H1 (cell line): ENCODE data around the gene DNAAF8. TPM values are rescaled to one million over a fixed set of nuclear protein-coding genes. Genes with fewer than 3 reads are reported as not detected.

Source experiments
- ASH2L ChIP-seq: fragments of 200-600, 300-600 bp; sonication (generic); IDR thresholded peaks from one replicate; pipeline ENCODE4 v1.7.1; 2017; ENCODE audit warnings: low read length
- ATF2 ChIP-seq: IDR thresholded peaks from 2 replicates; pipeline ENCODE4 v1.6.1; 2012; ENCODE audit warnings: low read length, inconsistent platforms
- ATF3 ChIP-seq: IDR thresholded peaks from 2 replicates; pipeline ENCODE4 v1.6.1; 2011; ENCODE audit warnings: low read depth, mild to moderate bottlenecking, low read length; ENCODE audit not compliant: insufficient read depth
- CTCF ChIP-seq, 3 experiments: IDR thresholded peaks; 1 replicate in 2 of 3; 2 replicates in 1 of 3; pipeline versions ENCODE4 v1.5.1 to v1.6.1; 2011; ENCODE audit warnings: low read length in 3 of 3, mild to moderate bottlenecking in 3 of 3, inconsistent platforms in 2 of 3, low read depth in 1 of 3, moderate library complexity in 1 of 3; ENCODE audit not compliant: insufficient read depth in 1 of 3; ENCODE audit errors: control extremely low read depth in 1 of 3
- EP300 ChIP-seq, 2 experiments: IDR thresholded peaks; 1 replicate in 1 of 2; 2 replicates in 1 of 2; pipeline ENCODE4 v1.6.1; 2011 to 2012; ENCODE audit warnings: low read depth in 2 of 2, low read length in 2 of 2, mild to moderate bottlenecking in 2 of 2, borderline replicate concordance in 1 of 2, inconsistent platforms in 1 of 2, moderate library complexity in 1 of 2
- EZH2 ChIP-seq: fragments of 200-600 bp; sonication (generic); IDR thresholded peaks from 2 replicates; pipeline ENCODE4 v1.7.1; 2012; ENCODE audit warnings: low read depth, mild to moderate bottlenecking, moderate library complexity, low read length, inconsistent platforms; ENCODE audit not compliant: severe bottlenecking
- JUN ChIP-seq: IDR thresholded peaks from 2 replicates; pipeline ENCODE4 v1.6.1; 2011; ENCODE audit warnings: low read depth, mild to moderate bottlenecking, improper control_type of control experiment, low read length
- NRF1 ChIP-seq: IDR thresholded peaks from 2 replicates; pipeline ENCODE4 v1.6.1; 2011; ENCODE audit warnings: mild to moderate bottlenecking, low read depth, low read length, improper control_type of control experiment
- PHF8 ChIP-seq: fragments of 200-600 bp; sonication (generic); conservative IDR thresholded peaks from 2 replicates; pipeline ENCODE4 v1.7.1; 2012; ENCODE audit warnings: low read depth, mild to moderate bottlenecking, inconsistent platforms, low read length, moderate library complexity
- SIN3A ChIP-seq, 2 experiments: IDR thresholded peaks in 1 of 2; conservative IDR thresholded peaks in 1 of 2; 2 replicates each; pipeline ENCODE4 v1.6.1; 2011 to 2012; ENCODE audit warnings: low read length in 2 of 2, improper control_type of control experiment in 1 of 2, low read depth in 1 of 2, mild to moderate bottlenecking in 1 of 2
- SRF ChIP-seq: IDR thresholded peaks from 2 replicates; pipeline ENCODE4 v1.6.1; 2011; ENCODE audit warnings: mild to moderate bottlenecking, low read depth, low read length, moderate library complexity
- YY1 ChIP-seq: IDR thresholded peaks from 2 replicates; pipeline ENCODE4 v1.6.1; 2011; ENCODE audit warnings: low read depth, mild to moderate bottlenecking, low read length
- polyA plus RNA-seq, 7 experiments: library from polyadenylated mRNA; depleted of rRNA in 3 of 7; stranded (reverse) in 5 of 7; unstranded in 2 of 7; fragments of >200 nt in 5 of 7; fragments of 200-250 nt in 2 of 7; gene quantifications; 1 replicate in 5 of 7; 2 replicates in 1 of 7; 4 replicates in 1 of 7; pipeline versions ENCODE4 v1.2.1 to v1.2.3, GENCODE V29; 2011 to 2013; ENCODE audit warnings: missing spikeins in 2 of 7, mixed read lengths in 2 of 7
- total RNA-seq: library from RNA; stranded (reverse); fragmentation: NEBNext Ultra II Directional; extraction: Animal tissue kit (Norgen Biotek cat#: 25700); gene quantifications from 2 replicates; pipeline ENCODE4 v1.2.1, GENCODE V29; 2021
- TF ChIP-seq, protein P1 (sequence below): IDR thresholded peaks from 2 replicates; pipeline ENCODE4 v1.6.1; 2012; ENCODE audit warnings: inconsistent platforms

Gene DNAAF8
- total and polyA plus RNA-seq, 2 of the 8 experiments (the other 6 are each of a cell fraction or from before 2014, with no cell fraction given): 0.39 TPM; not detected in 1

GRCh38 chr16:4734730-4735535 lies 596 bp downstream of the DNAAF8 start (continued):
- TF ChIP-seq CTCF (IDR thresholded peaks at IDR 0.05; ENCODE audit: control extremely low read depth in 1 of 3, insufficient read depth in 1 of 3, low read depth in 1 of 3, low read length in 3 of 3) (no peak), ATF2 (no peak), PHF8 (no peak), ASH2L (no peak), JUN (no peak), YY1 (no peak), SIN3A (conservative IDR thresholded peaks at IDR 0.05 in 1 of 2, IDR thresholded peaks at IDR 0.05 in 1 of 2; ENCODE audit: low read depth in 1 of 2, low read length in 2 of 2) (peak; percentile 91 to 95), EP300 (IDR thresholded peaks at IDR 0.05; ENCODE audit: borderline replicate concordance in 1 of 2, low read depth in 2 of 2, low read length in 2 of 2) (no peak), NRF1 (no peak), EZH2 (no peak), ATF3 (no peak), SRF (no peak)
- TF ChIP-seq, protein P1, sequence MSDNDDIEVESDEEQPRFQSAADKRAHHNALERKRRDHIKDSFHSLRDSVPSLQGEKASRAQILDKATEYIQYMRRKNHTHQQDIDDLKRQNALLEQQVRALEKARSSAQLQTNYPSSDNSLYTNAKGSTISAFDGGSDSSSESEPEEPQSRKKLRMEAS: peak; percentile 79
- TF ChIP-seq, all 59 proteins: peak for 8
